ENCODE results near the gene BST2. TPM values are rescaled to one million over a fixed set of nuclear protein-coding genes. Genes with fewer than 3 reads are reported as not detected.

BST2 gene
- total and polyA plus RNA-seq, 10 of the 15 experiments (the other 5 are each of a cell fraction or from before 2014, with no cell fraction given), result 16.6 to 372 (median 264) TPM

GRCh38 chr19:17435218-17435617 lies 29.8 kb upstream of the BST2 start:
- RAD21 ChIA-PET (ENCODE audit: unreplicated experiment), result no interaction called here
- Histone ChIP-seq H3K79me2 (ENCODE audit: control insufficient read depth, insufficient read depth, low read length) (no peaks in the 10 kb centered on the region), H3K4me2 (ENCODE audit: control insufficient read depth, insufficient read depth) (no peak overlapping the region), H3K4me1 (ENCODE audit: control insufficient read depth, insufficient read depth, low read length) (no peaks in the 10 kb centered on the region), H3K9ac (ENCODE audit: control insufficient read depth, insufficient read depth, low read length) (no peak overlapping the region), H3K27me3 (replicated peaks in 1 of 2; ENCODE audit: control insufficient read depth in 2 of 2, insufficient read depth in 2 of 2, low read length in 1 of 2) (no peaks in the 10 kb centered on the region), H3K4me3 (no peak overlapping the region), H3K36me3 (ENCODE audit: control insufficient read depth in 2 of 2, insufficient read depth in 2 of 2, low read length in 1 of 2) (no peaks in the 10 kb centered on the region), H2AFZ (ENCODE audit: control insufficient read depth, low read depth, low read length) (no peak overlapping the region), H3K27ac (ENCODE audit: control insufficient read depth, insufficient read depth) (no peak overlapping the region), H3K9me3 (replicated peaks; ENCODE audit: control insufficient read depth, insufficient read depth, low read length) (no peaks in the 10 kb centered on the region; the same call in 2 of the 3 replicates), H4K20me1 (ENCODE audit: control insufficient read depth, insufficient read depth) (no peaks in the 10 kb centered on the region)
- no peak for ATAC-seq
- no TSS peak for BruUV-seq (replicated peaks)
- in situ Hi-C loops (cut with MboI), result no loop called here
- SMC1A ChIA-PET (ENCODE audit: uncharacterized antibody, unreplicated experiment), result no interaction called here
- CTCF ChIA-PET, result no interaction called here
- no peak for DNase-seq (ENCODE audit: low read depth, low spot score)
- 55% methylated on average over 7 of the region's 7 CpGs for WGBS (ENCODE audit: insufficient coverage, insufficient replicate concordance, low lambda C conversion rate, missing lambda C conversion rate)
- POLR2A ChIA-PET, result no interaction called here
- intact Hi-C loops (cut with micrococcal nuclease; ENCODE audit: unreplicated experiment), result no loop called here
- FAIRE-seq, result no peak
- no peak for TF ChIP-seq CUX1 (IDR thresholded peaks at IDR 0.05; ENCODE audit: insufficient replicate concordance, low read depth, low read length)
- TF ChIP-seq, protein P1, sequence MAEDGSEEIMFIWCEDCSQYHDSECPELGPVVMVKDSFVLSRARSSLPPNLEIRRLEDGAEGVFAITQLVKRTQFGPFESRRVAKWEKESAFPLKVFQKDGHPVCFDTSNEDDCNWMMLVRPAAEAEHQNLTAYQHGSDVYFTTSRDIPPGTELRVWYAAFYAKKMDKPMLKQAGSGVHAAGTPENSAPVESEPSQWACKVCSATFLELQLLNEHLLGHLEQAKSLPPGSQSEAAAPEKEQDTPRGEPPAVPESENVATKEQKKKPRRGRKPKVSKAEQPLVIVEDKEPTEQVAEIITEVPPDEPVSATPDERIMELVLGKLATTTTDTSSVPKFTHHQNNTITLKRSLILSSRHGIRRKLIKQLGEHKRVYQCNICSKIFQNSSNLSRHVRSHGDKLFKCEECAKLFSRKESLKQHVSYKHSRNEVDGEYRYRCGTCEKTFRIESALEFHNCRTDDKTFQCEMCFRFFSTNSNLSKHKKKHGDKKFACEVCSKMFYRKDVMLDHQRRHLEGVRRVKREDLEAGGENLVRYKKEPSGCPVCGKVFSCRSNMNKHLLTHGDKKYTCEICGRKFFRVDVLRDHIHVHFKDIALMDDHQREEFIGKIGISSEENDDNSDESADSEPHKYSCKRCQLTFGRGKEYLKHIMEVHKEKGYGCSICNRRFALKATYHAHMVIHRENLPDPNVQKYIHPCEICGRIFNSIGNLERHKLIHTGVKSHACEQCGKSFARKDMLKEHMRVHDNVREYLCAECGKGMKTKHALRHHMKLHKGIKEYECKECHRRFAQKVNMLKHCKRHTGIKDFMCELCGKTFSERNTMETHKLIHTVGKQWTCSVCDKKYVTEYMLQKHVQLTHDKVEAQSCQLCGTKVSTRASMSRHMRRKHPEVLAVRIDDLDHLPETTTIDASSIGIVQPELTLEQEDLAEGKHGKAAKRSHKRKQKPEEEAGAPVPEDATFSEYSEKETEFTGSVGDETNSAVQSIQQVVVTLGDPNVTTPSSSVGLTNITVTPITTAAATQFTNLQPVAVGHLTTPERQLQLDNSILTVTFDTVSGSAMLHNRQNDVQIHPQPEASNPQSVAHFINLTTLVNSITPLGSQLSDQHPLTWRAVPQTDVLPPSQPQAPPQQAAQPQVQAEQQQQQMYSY (CRISPR knock-in tag; IDR thresholded peaks at IDR 0.05), result no peak
- TF ChIP-seq, protein P2, sequence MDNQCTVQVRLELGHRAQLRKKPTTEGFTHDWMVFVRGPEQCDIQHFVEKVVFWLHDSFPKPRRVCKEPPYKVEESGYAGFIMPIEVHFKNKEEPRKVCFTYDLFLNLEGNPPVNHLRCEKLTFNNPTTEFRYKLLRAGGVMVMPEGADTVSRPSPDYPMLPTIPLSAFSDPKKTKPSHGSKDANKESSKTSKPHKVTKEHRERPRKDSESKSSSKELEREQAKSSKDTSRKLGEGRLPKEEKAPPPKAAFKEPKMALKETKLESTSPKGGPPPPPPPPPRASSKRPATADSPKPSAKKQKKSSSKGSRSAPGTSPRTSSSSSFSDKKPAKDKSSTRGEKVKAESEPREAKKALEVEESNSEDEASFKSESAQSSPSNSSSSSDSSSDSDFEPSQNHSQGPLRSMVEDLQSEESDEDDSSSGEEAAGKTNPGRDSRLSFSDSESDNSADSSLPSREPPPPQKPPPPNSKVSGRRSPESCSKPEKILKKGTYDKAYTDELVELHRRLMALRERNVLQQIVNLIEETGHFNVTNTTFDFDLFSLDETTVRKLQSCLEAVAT (IDR thresholded peaks at IDR 0.05), result no peak
- TF ChIP-seq POLR2A (IDR thresholded peaks at IDR 0.05; ENCODE audit: low read depth, low read length), result no peak
- no peak for TF ChIP-seq MEF2B (IDR thresholded peaks at IDR 0.05; ENCODE audit: partially characterized antibody, poor library complexity, severe bottlenecking)
- TF ChIP-seq, protein P3, sequence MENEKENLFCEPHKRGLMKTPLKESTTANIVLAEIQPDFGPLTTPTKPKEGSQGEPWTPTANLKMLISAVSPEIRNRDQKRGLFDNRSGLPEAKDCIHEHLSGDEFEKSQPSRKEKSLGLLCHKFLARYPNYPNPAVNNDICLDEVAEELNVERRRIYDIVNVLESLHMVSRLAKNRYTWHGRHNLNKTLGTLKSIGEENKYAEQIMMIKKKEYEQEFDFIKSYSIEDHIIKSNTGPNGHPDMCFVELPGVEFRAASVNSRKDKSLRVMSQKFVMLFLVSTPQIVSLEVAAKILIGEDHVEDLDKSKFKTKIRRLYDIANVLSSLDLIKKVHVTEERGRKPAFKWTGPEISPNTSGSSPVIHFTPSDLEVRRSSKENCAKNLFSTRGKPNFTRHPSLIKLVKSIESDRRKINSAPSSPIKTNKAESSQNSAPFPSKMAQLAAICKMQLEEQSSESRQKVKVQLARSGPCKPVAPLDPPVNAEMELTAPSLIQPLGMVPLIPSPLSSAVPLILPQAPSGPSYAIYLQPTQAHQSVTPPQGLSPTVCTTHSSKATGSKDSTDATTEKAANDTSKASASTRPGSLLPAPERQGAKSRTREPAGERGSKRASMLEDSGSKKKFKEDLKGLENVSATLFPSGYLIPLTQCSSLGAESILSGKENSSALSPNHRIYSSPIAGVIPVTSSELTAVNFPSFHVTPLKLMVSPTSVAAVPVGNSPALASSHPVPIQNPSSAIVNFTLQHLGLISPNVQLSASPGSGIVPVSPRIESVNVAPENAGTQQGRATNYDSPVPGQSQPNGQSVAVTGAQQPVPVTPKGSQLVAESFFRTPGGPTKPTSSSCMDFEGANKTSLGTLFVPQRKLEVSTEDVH (IDR thresholded peaks at IDR 0.05; ENCODE audit: low read depth, partially characterized antibody), result no peak
- TF ChIP-seq, protein P4, sequence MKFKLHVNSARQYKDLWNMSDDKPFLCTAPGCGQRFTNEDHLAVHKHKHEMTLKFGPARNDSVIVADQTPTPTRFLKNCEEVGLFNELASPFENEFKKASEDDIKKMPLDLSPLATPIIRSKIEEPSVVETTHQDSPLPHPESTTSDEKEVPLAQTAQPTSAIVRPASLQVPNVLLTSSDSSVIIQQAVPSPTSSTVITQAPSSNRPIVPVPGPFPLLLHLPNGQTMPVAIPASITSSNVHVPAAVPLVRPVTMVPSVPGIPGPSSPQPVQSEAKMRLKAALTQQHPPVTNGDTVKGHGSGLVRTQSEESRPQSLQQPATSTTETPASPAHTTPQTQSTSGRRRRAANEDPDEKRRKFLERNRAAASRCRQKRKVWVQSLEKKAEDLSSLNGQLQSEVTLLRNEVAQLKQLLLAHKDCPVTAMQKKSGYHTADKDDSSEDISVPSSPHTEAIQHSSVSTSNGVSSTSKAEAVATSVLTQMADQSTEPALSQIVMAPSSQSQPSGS (IDR thresholded peaks at IDR 0.05; ENCODE audit: low read length), result no peak
- no peak for TF ChIP-seq LARP7 (IDR thresholded peaks at IDR 0.05)
- TF ChIP-seq IKZF2 (IDR thresholded peaks at IDR 0.05), result no peak
- TF ChIP-seq KDM1A (IDR thresholded peaks at IDR 0.05; ENCODE audit: borderline replicate concordance), result no peak
